Neural crest cell (in vitro differentiated cells): ENCODE data around the gene PIF1. TPM values are rescaled to one million over a fixed set of nuclear protein-coding genes. Genes with fewer than 3 reads are reported as not detected.

Source experiments
- DNase-seq: peaks from one replicate; pipeline ENCODE4 v3.0.0; 2021; ENCODE audit warnings: low read depth, mixed read lengths, low spot score
- H3K27ac Mint-ChIP-seq: one replicate; pipeline ENCODE4 v1.8.0; 2021; ENCODE audit warnings: mild to moderate bottlenecking, mixed read lengths; ENCODE audit not compliant: unreplicated experiment
- H3K27me3 Mint-ChIP-seq: 2 replicates; pipeline ENCODE4 v1.8.0; 2021; ENCODE audit warnings: low read depth, mild to moderate bottlenecking, mixed read lengths
- H3K36me3 Mint-ChIP-seq: 2 replicates; pipeline ENCODE4 v1.8.0; 2021; ENCODE audit warnings: low read depth, mild to moderate bottlenecking, mixed read lengths
- H3K4me1 Mint-ChIP-seq: 2 replicates; pipeline ENCODE4 v1.8.0; 2021; ENCODE audit warnings: mixed read lengths
- H3K4me3 Mint-ChIP-seq: one replicate; pipeline ENCODE4 v1.8.0; 2021; ENCODE audit warnings: mild to moderate bottlenecking, mixed read lengths
- H3K9me3 Mint-ChIP-seq: 2 replicates; pipeline ENCODE4 v1.8.0; 2021; ENCODE audit warnings: mixed read lengths
- total RNA-seq: library from RNA; stranded (reverse); gene quantifications from 2 replicates; pipeline ENCODE4 v1.2.1, GENCODE V29; 2021
- TF ChIP-seq, protein P1 (sequence below): fragments of 200-600 bp; sonication (generic); conservative IDR thresholded peaks from 2 replicates; pipeline ENCODE4 v1.5.0; 2021; ENCODE audit warnings: antibody characterized with exemption, mild to moderate bottlenecking

Gene PIF1
- total RNA-seq, 1 donor from 2014 or later = 62.7 TPM

GRCh38 chr15:64783796-64784195, 41.7 kb downstream of the PIF1 start:
- Mint-ChIP-seq H3K4me3 (no peak overlapping the region), H3K27ac (peak overlapping the region; percentile 35), H3K9me3 (no peaks in the 10 kb centered on the region), H3K27me3 (no peaks in the 10 kb centered on the region), H3K36me3 (no peaks in the 10 kb centered on the region), H3K4me1 (peaks cover 6% of the 10 kb centered on the region)
- TF ChIP-seq, protein P1, sequence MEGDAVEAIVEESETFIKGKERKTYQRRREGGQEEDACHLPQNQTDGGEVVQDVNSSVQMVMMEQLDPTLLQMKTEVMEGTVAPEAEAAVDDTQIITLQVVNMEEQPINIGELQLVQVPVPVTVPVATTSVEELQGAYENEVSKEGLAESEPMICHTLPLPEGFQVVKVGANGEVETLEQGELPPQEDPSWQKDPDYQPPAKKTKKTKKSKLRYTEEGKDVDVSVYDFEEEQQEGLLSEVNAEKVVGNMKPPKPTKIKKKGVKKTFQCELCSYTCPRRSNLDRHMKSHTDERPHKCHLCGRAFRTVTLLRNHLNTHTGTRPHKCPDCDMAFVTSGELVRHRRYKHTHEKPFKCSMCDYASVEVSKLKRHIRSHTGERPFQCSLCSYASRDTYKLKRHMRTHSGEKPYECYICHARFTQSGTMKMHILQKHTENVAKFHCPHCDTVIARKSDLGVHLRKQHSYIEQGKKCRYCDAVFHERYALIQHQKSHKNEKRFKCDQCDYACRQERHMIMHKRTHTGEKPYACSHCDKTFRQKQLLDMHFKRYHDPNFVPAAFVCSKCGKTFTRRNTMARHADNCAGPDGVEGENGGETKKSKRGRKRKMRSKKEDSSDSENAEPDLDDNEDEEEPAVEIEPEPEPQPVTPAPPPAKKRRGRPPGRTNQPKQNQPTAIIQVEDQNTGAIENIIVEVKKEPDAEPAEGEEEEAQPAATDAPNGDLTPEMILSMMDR = no peak
- DNase-seq = no peak

DNA sequence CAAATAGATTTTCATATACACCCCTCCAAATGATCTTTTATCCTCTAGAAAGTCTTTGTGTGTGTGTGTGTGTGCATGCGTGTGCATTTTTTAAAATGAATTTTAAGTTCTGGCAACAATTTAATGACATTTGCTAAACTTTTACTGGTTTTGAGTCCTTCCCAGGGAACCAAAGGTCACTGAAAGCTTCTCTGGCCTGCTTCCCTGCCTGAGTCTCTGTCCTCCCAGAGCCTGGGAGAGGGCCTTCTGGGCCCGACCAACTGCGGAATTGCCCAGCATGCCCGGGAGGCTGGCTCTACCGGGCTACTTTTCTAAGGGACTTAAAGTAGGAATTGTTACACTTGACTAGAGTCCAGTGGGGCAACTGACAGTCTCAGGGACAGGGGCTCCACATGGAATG, 42.7 kb downstream of the PIF1 start:
- no peak for DNase-seq
- Mint-ChIP-seq H3K4me3 (no peak overlapping the region), H3K27me3 (no peaks in the 10 kb centered on the region), H3K27ac (no peak overlapping the region), H3K9me3 (no peaks in the 10 kb centered on the region), H3K36me3 (no peaks in the 10 kb centered on the region), H3K4me1 (peaks cover 6% of the 10 kb centered on the region)
- TF ChIP-seq, protein P1 = no peak

- Mint-ChIP-seq H3K9me3 (no peaks in the 10 kb centered on the region), H3K27me3 (no peaks in the 10 kb centered on the region), H3K4me3 (no peak overlapping the region), H3K27ac (no peak overlapping the region), H3K36me3 (no peaks in the 10 kb centered on the region), H3K4me1 (peaks cover 18% of the 10 kb centered on the region)
- TF ChIP-seq, protein P1 = no peak
- no peak for DNase-seq
Measured at GRCh38 chr15:64781299-64781698, 44.1 kb downstream of the PIF1 start.

DNA sequence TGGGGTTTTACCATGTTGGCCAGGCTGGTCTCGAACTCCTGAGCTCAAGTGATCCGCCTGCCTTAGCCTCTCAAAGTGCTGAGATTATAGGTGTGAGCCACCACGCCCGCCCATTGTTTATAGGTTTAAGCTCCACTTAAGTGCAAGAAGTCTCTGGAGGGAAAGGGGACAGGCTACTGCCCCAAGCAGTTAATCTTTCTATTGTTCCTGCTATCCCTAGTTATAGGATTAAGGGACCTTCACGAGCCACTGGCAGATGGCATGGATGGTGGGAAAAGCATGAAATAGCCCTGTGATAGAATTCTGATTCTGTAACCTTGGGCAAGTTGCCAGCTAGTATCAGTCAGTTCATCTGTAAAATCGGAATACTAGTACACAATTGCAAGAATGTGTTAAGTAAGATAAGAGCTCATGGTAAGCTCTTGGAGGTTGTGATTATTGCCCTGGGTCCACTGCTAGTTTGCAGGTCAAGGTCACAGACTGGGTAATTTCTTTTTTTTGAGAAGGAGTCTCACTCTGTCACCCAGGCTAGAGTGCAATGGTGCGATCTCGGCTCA, 44.8 kb downstream of the PIF1 start:
- TF ChIP-seq, protein P1 = no peak
- Mint-ChIP-seq H3K4me3 (no peak overlapping the region), H3K9me3 (no peaks in the 10 kb centered on the region), H3K27ac (no peak overlapping the region), H3K4me1 (peaks cover 19% of the 10 kb centered on the region), H3K27me3 (no peaks in the 10 kb centered on the region), H3K36me3 (no peaks in the 10 kb centered on the region)
- no peak for DNase-seq

DNA sequence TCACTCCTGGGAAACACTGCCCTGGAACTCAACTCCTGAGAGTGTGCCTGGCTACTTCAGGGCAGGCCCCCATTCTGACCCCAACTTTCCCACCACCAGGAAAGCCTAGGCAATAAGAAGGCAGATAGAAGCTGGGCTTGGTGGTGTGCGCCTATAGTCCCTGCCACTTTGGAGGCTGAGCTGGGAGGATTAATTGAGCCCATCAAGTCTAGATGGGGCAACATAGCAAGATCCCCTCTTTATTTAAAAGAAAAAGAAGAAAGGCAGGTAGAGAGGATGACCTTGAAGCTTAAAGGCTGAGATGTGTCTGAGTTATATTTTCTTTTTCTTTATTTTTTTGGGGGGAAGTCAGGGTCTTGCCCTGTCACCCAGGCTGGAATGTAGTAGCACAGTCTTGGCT, 45.8 kb downstream of the PIF1 start:
- no peaks in the 10 kb centered on the region for H3K36me3 Mint-ChIP-seq
- H3K27ac Mint-ChIP-seq = no peak overlapping the region
- DNase-seq = no peak
- peaks cover 19% of the 10 kb centered on the region for H3K4me1 Mint-ChIP-seq
- no peaks in the 10 kb centered on the region for H3K9me3 Mint-ChIP-seq
- TF ChIP-seq, protein P1 = no peak
- H3K27me3 Mint-ChIP-seq = no peaks in the 10 kb centered on the region
- H3K4me3 Mint-ChIP-seq = no peak overlapping the region
